PC-3 (cell line): ENCODE measurements around the gene JAK2. TPM values are rescaled to one million over a fixed set of nuclear protein-coding genes. Genes with fewer than 3 reads are reported as not detected.

Source experiments
- ATAC-seq: fragments of 200-7000 bp; cut with Tn5 transposase; 2 replicates; pipeline ENCODE4 v1.9.1; 2020; ENCODE audit warnings: mild to moderate bottlenecking, moderate library complexity
- BruUV-seq: library from RNA; stranded (reverse); fragments of 400-500 nt; replicated peaks from 2 replicates; lab custom pipeline; 2021; lab: Mats Ljungman, UMichigan
- CTCF ChIA-PET: fragments of 300-600 bp; sonication (Branson Sonifier 250); formaldehyde crosslinking; loops from one replicate; lab custom pipeline; 2022; ENCODE audit warnings: antibody characterized with exemption; lab: Charles Lee
- POLR2A ChIA-PET: fragments of 300-600 bp; sonication (Branson Sonifier 250); formaldehyde crosslinking; loops from one replicate; lab custom pipeline; 2022; ENCODE audit warnings: antibody characterized with exemption; ENCODE audit not compliant: unreplicated experiment; lab: Charles Lee
- DNase-seq: peaks from one replicate; pipeline ENCODE4 v3.0.0-alpha.2; 2015
- H2AFZ ChIP-seq: fragments of 300-600 bp; sonication (generic); 2 replicates; pipeline ENCODE4 v1.6.0; 2016; ENCODE audit warnings: antibody characterized with exemption, low read length
- H3F3A ChIP-seq: fragments of 300-600 bp; sonication (generic); one replicate; pipeline ENCODE4 v1.6.0; 2017; ENCODE audit warnings: antibody characterized with exemption, low read length, control low read depth, mild to moderate bottlenecking; ENCODE audit not compliant: unreplicated experiment
- H3K27ac ChIP-seq: fragments of 300-600 bp; sonication (generic); 2 replicates; pipeline ENCODE4 v1.5.1; 2016; ENCODE audit warnings: mild to moderate bottlenecking, low read length
- H3K27me3 ChIP-seq: fragments of 300-600 bp; sonication (generic); 2 replicates; pipeline ENCODE4 v1.6.1; 2016; ENCODE audit warnings: low read length, mixed read lengths
- H3K36me3 ChIP-seq: fragments of 300-600 bp; sonication (generic); 2 replicates; pipeline ENCODE4 v1.6.1; 2016; ENCODE audit warnings: low read depth, mixed run types, low read length, mixed read lengths
- H3K4me1 ChIP-seq: fragments of 300-600 bp; sonication (generic); 2 replicates; pipeline ENCODE4 v1.5.1; 2016; ENCODE audit warnings: low read length; ENCODE audit not compliant: insufficient read depth
- H3K4me2 ChIP-seq: fragments of 300-600 bp; sonication (generic); 2 replicates; pipeline ENCODE4 v1.6.0; 2016; ENCODE audit warnings: low read length
- H3K4me3 ChIP-seq: fragments of 300-600 bp; sonication (generic); 2 replicates; pipeline ENCODE4 v1.5.1; 2016; ENCODE audit warnings: mild to moderate bottlenecking, low read length, mixed read lengths
- H3K79me2 ChIP-seq: fragments of 300-600 bp; sonication (generic); 2 replicates; pipeline ENCODE4 v1.6.1; 2017; ENCODE audit warnings: low read length, mixed read lengths
- H3K9ac ChIP-seq: fragments of 300-600 bp; sonication (generic); 2 replicates; pipeline ENCODE4 v1.6.0; 2016; ENCODE audit warnings: mild to moderate bottlenecking, low read length
- H3K9me2 ChIP-seq: fragments of 300-600 bp; sonication (generic); replicated peaks from 2 replicates; pipeline ENCODE4 v1.6.1; 2016; ENCODE audit warnings: mixed run types, low read length, mixed read lengths
- H3K9me3 ChIP-seq: fragments of 300-600 bp; sonication (generic); 2 replicates; pipeline ENCODE4 v1.6.1; 2016; ENCODE audit warnings: low read length, mixed read lengths
- H4K20me1 ChIP-seq: fragments of 300-600 bp; sonication (generic); 2 replicates; pipeline ENCODE4 v1.6.1; 2016; ENCODE audit warnings: low read length, mixed read lengths
- CTCF ChIP-seq: fragments of 300-600 bp; sonication (generic); conservative IDR thresholded peaks from 2 replicates; pipeline ENCODE4 v1.5.1; 2017; ENCODE audit warnings: antibody characterized with exemption, low read depth, mild to moderate bottlenecking, low read length
- EZH2 ChIP-seq: fragments of 300-600 bp; sonication (generic); IDR thresholded peaks from one replicate; pipeline ENCODE4 v1.6.1; 2017; ENCODE audit warnings: antibody characterized with exemption, mild to moderate bottlenecking, low read length; ENCODE audit not compliant: unreplicated experiment
- EZH2phosphoT487 ChIP-seq: fragments of 300-600 bp; sonication (generic); IDR thresholded peaks from 2 replicates; pipeline ENCODE4 v1.6.1; 2018; ENCODE audit warnings: mild to moderate bottlenecking, antibody characterized with exemption, low read length, borderline replicate concordance
- intact Hi-C: fragments of 100-400 bp; cut with micrococcal nuclease; formaldehyde crosslinking; loops from 2 replicates; pipeline ENCODE4 v1.9.0; 2023
- total RNA-seq: library from RNA; depleted of rRNA; stranded (reverse); fragments of >200 nt; gene quantifications from 2 replicates; pipeline ENCODE4 v1.2.3, GENCODE V29; 2014

The JAK2 gene
- total RNA-seq, 1 experiment from 2014 or later, result 11.2 TPM

GRCh38 chr9:5111696-5112095 lies 126.6 kb downstream of the JAK2 start:
- ATAC-seq (no peak), DNase-seq (no peak)
- H2AFZ ChIP-seq, result no peak overlapping the region
- POLR2A ChIA-PET, result no interaction called here
- no peaks in the 10 kb centered on the region for H3F3A ChIP-seq
- no peaks in the 10 kb centered on the region for H3K4me1 ChIP-seq
- 0 out of 2 replicates have a peak, but pooled peaks cover 11% of the 10 kb centered on the region for H3K36me3 ChIP-seq
- no peak overlapping the region for H3K27ac ChIP-seq
- no peaks in the 10 kb centered on the region for H4K20me1 ChIP-seq
- H3K79me2 ChIP-seq, result no peaks in the 10 kb centered on the region
- no peak overlapping the region for H3K9ac ChIP-seq
- no peaks in the 10 kb centered on the region for H3K9me3 ChIP-seq
- TF ChIP-seq EZH2 (no peak), CTCF (no peak), EZH2phosphoT487 (no peak)
- intact Hi-C loops, result no loop called here
- H3K4me2 ChIP-seq, result no peak overlapping the region
- H3K27me3 ChIP-seq, result no peaks in the 10 kb centered on the region
- no peak overlapping the region for H3K4me3 ChIP-seq
- CTCF ChIA-PET, result no interaction called here
- BruUV-seq, result no TSS peak
- H3K9me2 ChIP-seq, result no peaks in the 10 kb centered on the region

GRCh38 chr9:5112109-5112592 lies 127.1 kb downstream of the JAK2 start:
- H3K27ac ChIP-seq, result no peak overlapping the region
- no peaks in the 10 kb centered on the region for H3K27me3 ChIP-seq
- TF ChIP-seq CTCF (no peak), EZH2phosphoT487 (no peak)
- intact Hi-C loops, result no loop called here
- H3K36me3 ChIP-seq, result 0 out of 2 replicates have a peak, but pooled peaks cover 11% of the 10 kb centered on the region
- no peak overlapping the region for H3K4me3 ChIP-seq
- no peak overlapping the region for H3K9ac ChIP-seq
- ChIA-PET CTCF (no interaction called here), POLR2A (no interaction called here)
- no TSS peak for BruUV-seq
- H2AFZ ChIP-seq, result no peak overlapping the region
- H3K9me3 ChIP-seq, result no peaks in the 10 kb centered on the region
- H3F3A ChIP-seq, result no peaks in the 10 kb centered on the region
- no peaks in the 10 kb centered on the region for H3K79me2 ChIP-seq
- ATAC-seq, result no peak
- H4K20me1 ChIP-seq, result no peaks in the 10 kb centered on the region
- no peak overlapping the region for H3K4me2 ChIP-seq
- no peak for DNase-seq
- no peaks in the 10 kb centered on the region for H3K4me1 ChIP-seq
- no peaks in the 10 kb centered on the region for H3K9me2 ChIP-seq

- DNase-seq, result no peak
- no peak for ATAC-seq
- ChIA-PET CTCF (no interaction called here), POLR2A (no interaction called here)
- Histone ChIP-seq H3K9me2 (no peaks in the 10 kb centered on the region), H3F3A (no peaks in the 10 kb centered on the region), H3K9me3 (no peaks in the 10 kb centered on the region), H3K79me2 (no peaks in the 10 kb centered on the region), H3K4me1 (no peaks in the 10 kb centered on the region), H2AFZ (no peak overlapping the region), H3K36me3 (0 out of 2 replicates have a peak, but pooled peaks cover 11% of the 10 kb centered on the region), H4K20me1 (no peaks in the 10 kb centered on the region), H3K27me3 (no peaks in the 10 kb centered on the region), H3K9ac (no peak overlapping the region), H3K27ac (no peak overlapping the region), H3K4me2 (no peak overlapping the region), H3K4me3 (no peak overlapping the region)
- BruUV-seq, result no TSS peak
- TF ChIP-seq EZH2 (no peak), EZH2phosphoT487 (no peak)
- intact Hi-C loops, result no loop called here
Observed at GRCh38 chr9:5112646-5113045, 127.6 kb downstream of the JAK2 start.
